Stimulated activated CD4-positive, alpha-beta T cell treated with anti-CD3 and anti-CD28 coated beads, Interleukin-4, amount 100 ng/mL, for 4 hours (primary cell): ENCODE measurements around the gene HMX2.

Experiments
- DNase-seq, 2 experiments: peaks; one replicate each; pipeline ENCODE4 v3.0.0-alpha.2; 2020

HMX2 gene, protein sequence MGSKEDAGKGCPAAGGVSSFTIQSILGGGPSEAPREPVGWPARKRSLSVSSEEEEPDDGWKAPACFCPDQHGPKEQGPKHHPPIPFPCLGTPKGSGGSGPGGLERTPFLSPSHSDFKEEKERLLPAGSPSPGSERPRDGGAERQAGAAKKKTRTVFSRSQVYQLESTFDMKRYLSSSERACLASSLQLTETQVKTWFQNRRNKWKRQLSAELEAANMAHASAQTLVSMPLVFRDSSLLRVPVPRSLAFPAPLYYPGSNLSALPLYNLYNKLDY

DNA sequence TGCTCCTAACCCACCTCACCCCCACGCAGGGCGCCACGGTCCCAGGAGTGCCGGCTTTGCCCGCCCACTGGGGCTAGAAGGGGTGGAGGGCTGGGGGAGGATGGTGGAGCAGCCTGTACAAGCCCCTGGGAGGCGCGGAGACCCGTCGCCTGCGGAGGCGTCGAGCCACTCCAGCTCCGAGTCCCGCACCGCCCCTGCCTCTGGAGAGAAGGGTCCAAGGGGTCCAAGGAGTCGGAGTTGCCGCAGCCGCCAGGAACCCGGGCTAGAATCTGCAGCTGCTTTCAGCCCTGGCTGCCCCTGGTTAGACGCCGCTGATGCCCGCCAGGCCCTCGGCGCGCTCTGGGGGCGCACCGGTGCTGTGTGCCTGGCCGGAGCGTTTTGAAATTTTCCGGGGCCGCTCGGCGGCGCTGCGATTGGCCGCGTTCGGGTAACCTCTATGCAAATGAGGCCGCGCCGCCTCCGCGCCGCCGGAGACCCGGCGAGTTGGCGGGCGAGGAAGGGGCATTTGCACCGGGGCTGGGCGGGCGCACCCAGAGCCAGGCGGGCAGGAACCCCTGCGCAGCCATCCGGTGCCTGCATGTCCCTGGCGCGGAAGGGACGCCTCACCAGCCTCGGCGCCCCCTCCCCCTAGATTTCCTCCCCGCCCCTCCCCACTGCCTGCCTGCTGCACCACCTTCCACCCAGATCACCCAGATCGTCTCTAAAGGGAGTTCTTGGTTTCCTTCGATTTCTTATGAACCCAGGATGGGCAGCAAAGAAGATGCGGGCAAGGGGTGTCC is at the start of gene HMX2:
TSS of gene HMX2 (plus strand) at position 502 of the 779 bp plus-strand sequence. CDS start at position 745, 243 bp downstream.
- no peak for DNase-seq

DNA sequence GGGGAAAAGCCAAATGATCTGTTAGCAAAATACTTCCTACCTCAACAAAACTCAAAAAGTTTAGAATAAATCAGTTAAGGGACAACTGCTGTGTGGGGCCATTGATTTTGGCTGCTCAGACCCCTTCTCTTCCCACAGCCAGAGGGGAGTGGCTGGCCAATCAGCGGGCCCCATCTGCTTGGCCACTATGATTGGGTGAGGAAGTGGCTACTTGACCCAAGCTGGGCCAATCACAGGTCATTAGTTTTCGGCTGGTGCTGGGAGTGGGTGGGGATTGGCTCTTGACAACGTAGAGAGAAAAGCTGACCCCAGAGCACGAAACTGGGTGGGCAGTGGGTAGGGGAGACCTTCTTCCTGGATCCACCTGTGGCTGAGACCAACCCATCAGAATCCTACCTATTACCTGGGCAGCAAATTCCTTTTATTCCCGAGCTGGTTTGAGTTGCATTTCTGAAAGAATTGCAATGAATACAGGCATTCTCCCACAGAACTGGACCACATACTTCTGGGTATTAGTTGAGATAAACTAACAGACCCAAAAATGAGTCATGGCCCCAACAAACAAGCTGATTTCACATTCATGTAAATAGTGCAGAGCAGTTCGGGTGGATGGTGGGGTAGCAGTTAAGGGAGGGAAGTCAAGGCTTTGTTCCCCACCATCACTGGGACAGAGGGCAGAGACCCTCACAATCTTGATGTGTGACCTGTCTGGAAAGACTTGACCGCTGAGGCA is 47.7 kb upstream of the HMX2 start:
- DNase-seq = no peak

DNA sequence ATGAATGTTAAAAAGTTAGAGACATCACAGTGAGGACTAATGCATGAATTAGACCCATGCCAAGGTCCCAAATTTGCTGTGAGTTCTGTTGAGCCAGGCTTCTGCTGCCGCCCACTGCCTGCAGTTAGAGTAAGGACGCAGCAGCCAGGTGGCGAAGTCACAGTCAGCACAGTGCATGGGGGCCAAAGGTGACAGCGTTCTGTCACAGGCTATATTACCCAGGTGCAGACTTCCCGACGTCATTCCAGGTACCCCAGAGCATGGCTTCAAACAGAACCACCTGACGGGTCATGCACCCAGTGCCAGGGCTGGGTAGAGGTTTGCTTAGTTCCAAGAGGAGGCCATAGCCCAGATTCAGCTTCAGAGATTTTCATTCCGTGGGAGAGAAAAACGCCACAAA is 46.1 kb upstream of the HMX2 start:
- no peak for DNase-seq

DNA sequence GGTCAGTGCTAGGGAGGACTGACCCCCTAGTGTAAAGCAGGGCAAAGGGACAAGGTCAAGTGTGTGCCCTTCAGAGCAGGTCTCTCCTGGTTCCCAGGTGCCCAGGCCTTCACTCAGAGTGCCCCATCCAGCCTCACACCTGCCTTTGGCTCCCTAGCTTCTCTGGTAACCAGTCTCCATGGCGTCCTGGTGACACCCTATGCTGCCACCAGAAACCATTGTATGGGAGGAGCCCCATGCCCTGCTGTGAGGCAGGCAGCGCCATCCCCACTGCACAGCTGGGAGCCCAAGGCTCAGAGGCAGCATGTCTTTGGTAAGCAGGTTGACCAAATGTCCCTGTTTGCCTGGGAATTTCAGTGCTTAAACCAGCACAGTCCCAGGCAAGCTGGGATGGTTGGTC is 45.3 kb upstream of the HMX2 start:
- DNase-seq = no peak

DNA sequence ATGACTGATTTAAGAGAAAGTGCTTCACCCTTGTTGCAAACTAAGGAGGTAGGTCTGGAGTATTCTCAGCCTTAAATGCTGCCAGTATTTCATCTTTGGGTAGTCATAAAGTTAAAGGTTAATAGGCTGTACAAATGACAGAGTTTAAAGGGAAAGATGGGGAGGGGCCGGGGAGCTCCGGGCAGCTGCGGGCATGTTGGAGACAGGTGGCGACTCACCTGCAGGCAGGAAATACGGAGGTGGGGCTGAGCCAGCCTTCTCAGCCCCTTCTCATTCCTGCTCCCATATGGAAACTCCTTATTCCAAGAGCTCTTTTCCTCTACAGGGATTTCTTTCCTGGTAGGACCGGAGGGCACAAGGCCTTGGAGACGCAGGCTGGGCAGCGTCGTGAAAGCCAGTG is 44.0 kb upstream of the HMX2 start:
- no peak for DNase-seq

DNA sequence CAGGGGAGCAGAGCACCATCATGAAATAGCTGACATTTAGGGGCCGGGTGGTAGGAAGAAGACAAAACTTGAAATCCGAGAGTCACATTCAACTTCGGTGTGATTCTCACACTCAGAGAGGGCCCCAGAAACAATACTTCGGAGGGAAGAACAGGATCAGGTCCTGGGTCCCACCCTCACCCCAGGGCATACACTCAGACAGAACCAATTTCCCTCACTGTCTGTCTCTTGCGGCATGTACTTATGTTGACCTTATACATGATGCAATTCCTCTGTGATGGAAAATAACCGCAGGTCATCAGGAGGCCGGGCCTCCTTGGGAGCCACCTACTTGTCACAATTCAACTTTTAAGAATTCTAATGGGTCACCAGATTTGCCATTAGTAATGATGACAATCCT is 38.5 kb upstream of the HMX2 start:
- DNase-seq = no peak

DNA sequence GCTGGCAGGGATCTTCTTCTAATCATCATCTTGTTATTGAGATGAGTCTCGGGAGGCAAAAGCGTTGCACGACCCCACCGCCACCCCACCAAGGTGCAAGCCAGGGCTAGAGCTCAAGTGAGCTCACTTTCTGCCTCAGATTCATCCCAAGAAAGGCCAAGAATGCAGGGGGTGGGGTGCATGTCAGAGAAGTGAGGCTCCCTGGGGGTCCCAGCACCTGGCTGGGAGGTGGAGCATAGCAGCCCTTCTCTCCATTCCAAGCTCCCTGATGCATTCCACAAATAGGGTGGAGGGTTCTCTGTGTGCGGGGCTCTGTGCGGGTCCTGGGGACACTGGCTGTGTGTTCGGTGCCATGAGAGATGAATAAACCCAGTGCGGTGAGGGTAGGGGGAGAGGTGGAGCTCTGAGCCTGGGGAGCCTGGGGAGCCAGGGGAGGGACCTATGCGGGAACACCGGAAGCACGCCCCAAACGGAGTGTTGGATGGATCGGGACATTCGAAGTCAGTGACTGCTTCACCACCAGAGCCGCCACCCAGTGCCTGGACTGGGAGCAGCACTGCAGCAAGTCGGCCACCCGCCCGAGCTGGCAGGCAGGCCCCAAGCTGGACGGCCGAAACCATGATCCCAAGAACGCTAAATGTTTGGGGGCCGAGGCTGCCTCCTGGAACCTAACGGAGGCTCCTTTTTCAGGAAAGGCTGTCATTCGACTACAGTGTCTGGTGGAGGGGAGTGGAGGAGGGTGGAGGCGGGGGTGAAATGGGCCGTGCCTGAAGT is 30.1 kb upstream of the HMX2 start:
- no peak for DNase-seq

DNA sequence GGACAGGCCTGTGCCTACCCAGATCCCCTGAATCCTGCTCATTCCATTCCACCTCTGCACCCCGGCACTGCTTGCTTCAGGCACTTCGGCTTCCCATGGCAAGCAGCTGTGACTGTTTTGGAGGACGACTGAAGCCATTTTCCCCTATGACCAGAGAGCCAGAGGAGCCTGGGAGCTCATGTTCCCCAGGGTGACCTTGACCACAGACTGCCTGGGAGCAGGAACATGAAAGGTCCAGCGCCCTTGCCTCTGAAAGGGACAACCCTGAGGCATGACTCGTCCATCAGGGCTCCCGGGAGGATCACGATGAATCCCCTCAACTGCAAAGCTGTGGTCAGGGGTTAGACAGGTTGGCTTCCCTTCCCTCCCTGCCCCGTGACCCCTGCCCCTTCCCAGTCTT is 28.9 kb upstream of the HMX2 start:
- DNase-seq = no peak

DNA sequence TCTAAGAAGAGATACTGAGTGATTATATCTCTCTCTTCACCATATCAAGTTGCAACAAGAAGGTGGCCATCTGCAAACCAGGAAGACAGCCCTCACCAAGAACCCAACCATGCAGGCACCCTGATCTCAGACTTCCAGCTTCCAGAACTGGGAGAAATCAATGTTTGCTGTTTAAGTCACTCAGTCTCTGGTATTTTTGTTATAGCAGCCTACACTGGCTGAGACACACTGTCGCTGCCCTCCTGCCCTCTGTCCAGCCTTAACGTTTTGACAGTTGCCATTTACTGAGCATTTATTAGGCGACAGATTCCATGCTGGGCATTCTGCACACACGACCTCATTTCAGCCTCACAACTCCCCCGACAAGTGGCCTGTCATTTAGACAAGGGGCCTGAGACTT is 21.7 kb upstream of the HMX2 start:
- DNase-seq = no peak

DNA sequence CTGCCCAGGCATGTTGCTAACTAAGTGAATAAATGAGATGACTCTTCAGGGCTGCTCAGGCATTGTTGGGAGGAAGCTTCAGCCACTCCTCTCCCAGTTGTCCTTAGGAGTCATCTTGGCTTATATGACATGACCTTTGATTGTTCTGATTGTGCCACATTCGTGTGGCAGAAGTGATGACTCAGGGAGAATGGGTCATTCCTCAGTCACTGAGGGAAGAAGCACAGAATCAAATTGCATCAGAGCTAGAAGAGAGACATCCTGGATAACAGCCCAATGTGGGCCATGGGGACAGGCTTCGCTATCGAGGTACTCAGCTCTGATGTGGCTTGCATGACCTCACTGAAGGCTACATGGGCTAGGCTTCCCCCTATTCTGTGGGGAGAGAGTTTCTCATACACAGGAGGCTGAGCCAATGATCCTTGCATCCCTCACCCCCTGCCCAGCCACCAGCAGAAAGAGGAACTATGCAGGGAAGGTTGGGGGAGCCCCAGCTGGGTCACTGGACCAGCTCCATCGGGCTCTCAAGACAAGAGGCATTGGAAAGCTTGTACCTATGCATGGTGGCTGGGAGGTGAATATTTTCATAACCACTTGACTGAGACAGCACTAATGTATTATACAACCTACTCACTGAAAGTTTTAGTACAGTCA is 18.2 kb upstream of the HMX2 start:
- no peak for DNase-seq

DNA sequence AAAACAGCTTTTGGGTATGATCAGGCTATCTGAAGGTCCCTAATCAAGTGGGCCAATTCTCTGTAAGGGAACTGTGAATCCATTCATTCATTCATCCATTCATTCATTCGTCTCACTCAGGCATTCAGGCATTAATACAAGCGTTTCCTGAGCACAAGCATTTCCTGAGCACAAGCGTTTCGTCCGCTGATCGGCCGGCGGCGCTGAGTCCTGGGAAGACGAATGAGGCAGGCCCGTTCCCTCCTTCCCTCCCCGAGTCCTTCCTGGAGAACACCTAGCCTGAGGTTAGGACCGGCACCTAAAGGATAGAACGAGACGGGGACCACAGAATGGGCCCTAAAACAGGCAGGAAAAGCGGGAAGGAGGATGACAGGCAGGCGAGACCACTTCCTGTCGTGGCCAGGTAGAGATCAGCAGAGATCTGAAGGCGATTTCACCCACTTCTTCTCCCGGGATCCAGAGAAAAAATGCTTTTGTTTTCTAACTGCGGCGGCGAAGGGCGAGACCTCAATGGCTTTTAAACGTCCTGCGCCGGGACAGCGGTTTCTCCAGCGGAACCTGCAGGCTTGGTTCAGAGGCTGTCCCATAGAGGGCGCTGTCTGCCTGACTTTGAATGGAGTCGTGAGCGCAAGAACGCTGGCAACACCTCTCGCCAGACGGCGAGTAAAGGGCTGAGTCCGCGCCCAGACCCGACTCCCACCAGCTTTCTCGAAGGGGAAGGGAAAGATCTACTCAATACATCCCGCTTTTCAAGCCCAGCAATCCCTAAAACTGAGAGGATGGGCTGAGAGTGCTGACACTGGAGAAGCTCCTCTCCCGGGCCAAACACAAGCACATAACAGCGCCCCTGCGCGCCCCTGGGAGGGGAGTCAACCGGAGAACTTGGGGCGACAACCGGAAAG is 15.1 kb upstream of the HMX2 start:
- DNase-seq = peak; percentile 77 to 84

DNA sequence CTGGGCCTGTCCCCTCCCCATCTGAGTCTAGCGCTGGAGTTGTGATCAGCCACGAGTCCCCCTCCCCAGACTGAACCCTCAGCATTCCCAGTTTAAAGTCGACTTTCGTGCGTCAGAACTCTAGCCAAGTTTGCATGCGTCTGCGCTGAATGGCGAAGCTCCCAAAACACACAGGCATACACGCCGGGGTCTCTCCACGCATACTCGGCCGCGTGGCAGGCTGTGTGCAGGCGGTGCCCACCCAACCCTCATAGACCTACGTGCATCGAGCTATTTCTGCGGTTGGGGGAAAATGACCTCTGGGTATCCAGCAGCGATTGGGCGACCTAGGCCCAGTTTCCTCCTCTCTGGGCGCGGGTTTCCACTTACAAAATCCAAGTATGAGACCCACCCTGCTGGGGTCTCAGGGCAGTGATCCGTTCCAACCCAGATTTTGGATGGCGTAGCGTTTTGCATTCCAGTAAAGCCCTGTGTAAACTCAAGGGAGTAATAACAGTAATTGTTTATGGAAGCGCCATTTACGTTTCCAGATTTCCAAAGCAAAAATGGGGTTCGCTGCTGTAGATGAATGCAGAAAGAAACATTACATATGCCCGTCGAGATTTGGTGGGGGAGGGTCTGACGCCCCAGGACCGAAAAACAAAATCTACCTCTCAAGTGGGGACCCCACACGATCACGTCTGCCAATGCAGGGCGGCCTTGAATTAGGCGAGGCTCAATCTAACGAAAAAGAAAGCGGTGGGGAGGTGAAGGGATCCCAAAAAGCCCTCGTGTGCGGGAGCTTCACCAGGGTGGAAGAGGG is 14.2 kb upstream of the HMX2 start:
- no peak for DNase-seq

DNA sequence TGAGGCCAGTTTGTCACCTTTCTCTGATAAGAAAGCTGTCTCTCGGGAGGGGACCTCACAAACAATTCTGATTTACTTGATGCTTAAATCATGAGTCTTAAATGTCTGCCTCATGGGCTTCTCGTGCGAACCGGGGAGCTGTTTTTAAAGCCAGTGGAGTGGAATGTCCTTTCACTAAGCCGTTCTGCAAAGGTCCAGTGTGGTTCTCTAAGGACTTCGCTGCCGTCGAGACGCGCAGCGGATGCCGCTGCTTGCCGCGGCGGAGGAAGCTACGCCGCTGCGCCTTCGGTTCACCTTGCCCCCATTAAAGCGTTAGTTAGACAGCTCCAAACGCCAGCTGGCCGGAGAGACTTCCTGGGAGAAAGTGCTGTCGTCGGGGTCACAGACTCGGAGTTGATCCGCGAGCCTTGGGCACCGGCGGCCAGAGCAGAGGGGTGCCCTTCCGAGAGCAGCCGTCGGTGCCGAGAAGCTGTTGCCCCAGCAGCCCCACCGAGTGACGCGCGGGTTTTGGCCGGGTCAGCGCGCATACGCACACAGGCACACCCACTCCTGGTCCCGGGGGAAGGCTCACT is 13.5 kb upstream of the HMX2 start:
- DNase-seq = no peak

DNA sequence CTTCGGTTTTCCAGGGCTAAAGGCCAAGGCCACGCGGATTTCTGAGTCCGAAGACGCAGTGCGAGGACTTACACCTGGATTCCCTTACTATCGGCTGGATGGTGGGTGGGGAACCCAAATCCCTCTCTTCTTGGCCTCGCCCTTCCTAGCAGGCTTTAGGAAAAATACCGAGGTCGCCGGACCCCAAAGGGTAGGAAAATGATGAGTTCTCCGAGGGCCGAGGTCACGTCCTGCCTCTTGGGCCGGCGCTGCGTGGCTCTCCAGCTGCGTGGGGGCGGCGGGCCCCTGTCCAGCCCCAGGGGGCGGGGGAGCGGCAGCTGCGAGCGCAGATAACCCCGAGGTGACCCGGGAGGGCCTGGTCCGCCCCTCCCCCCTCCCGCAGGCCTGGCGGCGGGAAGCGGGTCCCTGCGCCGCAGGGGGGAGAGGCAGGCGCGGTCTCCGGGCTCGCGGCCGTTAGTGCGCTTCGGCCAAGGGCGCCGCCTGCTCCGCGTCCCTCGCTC is 13.0 kb upstream of the HMX2 start:
- no peak for DNase-seq

DNA sequence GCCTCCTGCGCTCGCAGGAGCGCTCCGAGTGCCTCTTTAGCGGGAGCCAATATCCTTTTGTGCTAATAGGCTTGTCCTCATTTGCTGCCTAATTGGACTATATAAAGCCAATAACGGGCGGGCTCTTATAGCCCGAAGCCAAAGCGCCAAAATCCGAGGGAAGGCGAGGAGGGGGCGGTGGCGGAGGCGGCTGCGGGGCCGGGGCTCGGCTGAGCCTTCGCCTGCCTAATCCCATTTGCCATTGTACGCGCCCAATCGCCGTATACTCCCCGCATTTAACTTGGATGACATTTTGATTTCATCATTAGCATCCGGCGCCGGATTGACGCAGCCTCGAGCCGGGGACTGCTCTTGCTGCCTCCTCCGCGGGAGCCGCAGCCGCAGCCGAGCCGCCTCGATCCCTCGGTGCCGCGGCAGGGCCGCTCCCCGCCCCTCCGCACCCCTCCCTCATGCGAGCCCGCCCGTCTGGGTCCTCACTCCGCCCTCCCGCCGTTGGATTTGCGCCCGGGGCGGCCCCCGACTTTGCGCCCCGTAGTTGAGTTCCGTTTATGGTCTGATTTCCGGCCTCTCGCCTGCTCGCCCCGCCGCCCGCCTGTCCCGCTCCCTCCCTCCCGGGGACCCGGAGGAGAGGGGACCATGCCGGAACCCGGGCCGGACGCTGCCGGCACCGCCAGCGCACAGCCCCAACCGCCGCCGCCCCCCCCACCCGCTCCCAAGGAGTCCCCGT is 12.4 kb upstream of the HMX2 start, which contains the start of gene HMX3:
TSS of gene HMX3 (plus strand) at position 556 of the 727 bp plus-strand sequence. CDS start at position 637, 81 bp downstream.
- peak in 1 of 2 experiments; percentile 38 for DNase-seq

DNA sequence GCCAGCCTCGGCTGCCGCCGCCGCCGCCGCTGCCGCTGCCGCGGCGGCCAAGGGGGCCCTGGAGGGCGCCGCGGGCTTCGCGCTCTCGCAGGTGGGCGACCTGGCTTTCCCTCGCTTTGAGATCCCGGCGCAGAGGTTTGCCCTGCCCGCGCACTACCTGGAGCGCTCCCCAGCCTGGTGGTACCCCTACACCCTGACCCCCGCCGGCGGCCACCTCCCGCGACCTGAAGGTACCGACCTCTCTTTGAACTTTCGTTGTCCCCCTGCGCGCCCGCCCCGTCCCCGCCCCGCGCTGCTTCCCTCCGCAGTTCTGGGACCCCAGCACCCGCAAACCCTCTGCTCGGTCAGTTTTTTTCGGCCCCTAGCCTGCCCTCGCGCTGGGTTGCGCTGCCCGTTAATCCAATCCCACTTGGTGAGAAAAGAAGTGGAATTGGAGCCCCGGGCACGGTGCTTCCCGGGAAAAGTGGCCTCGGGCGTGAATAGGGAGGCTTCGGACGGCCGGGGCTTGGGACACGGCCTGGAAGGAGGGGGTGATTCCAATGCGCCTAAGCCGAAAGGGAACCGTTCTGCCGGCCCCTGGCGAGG is 11.6 kb upstream of the HMX2 start:
- DNase-seq = no peak

DNA sequence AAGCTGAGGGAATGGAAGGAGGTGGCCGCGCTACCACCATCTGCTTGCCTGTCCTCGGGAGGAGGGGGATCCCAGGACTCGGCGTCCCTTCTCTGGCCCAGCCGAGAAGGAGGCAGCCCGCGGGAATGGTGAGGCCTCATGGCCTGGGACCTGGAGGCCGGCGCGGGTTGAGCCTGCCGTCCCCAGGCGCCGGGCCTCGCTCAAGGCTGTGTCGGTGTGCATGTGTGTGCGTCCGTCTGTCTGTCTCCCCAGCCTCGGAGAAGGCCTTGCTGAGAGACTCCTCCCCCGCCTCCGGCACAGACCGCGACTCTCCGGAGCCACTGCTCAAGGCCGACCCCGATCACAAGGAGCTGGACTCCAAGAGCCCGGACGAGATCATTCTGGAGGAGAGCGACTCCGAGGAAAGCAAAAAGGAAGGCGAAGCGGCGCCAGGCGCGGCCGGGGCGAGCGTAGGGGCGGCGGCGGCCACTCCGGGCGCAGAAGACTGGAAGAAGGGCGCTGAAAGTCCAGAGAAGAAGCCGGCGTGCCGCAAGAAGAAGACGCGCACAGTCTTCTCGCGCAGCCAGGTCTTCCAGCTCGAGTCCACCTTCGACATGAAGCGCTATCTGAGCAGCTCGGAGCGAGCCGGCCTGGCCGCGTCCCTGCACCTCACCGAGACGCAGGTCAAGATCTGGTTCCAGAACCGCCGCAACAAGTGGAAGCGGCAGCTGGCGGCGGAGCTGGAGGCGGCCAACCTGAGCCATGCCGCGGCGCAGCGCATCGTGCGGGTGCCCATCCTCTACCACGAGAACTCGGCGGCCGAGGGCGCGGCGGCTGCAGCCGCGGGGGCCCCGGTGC is 10.9 kb upstream of the HMX2 start:
- DNase-seq = no peak

DNA sequence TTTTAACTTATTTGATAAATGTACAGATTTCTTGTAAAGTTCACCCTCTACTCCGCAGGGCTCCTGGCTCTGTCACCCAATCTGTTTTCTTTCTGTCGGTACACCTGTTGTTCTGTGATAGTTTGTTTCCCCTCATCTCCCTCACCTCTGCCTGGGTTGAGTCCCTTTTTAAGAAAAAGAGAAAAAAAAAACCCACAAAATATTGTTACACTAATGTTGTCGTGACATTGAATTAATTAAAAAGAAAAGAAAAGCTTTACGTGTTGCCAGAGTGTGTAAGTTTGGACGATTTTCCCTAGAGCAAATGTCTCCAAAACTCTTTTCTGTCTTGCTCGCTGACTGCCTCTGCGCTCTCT is 8.8 kb upstream of the HMX2 start:
- DNase-seq = no peak
